MM.1S (cell line): ENCODE measurements around the gene LEMD3.

Experiments used
- DNase-seq: peaks from one replicate; pipeline ENCODE4 v3.0.0-alpha.2; 2015
- H2AFZ ChIP-seq: fragments of 300-600 bp; sonication (generic); 2 replicates; pipeline ENCODE4 v1.6.0; 2016; ENCODE audit warnings: antibody characterized with exemption, low read length
- H3F3A ChIP-seq: fragments of 300-600 bp; sonication (generic); 2 replicates; pipeline ENCODE4 v1.6.1; 2016; ENCODE audit warnings: mild to moderate bottlenecking, antibody characterized with exemption, low read length, moderate library complexity, mixed read lengths; ENCODE audit not compliant: insufficient read depth
- H3K27ac ChIP-seq: fragments of 300-600 bp; sonication (generic); 2 replicates; pipeline ENCODE4 v1.5.1; 2016; ENCODE audit warnings: mild to moderate bottlenecking, low read length
- H3K27me3 ChIP-seq: fragments of 300-600 bp; sonication (generic); replicated peaks from 2 replicates; pipeline ENCODE4 v1.6.0; 2016; ENCODE audit warnings: low read length; ENCODE audit not compliant: insufficient read depth
- H3K36me3 ChIP-seq: fragments of 300-600 bp; sonication (generic); replicated peaks from 2 replicates; pipeline ENCODE4 v1.6.1; 2016; ENCODE audit warnings: mild to moderate bottlenecking, low read length, mixed read lengths; ENCODE audit not compliant: insufficient read depth
- H3K4me1 ChIP-seq: fragments of 300-600 bp; sonication (generic); 2 replicates; pipeline ENCODE4 v1.6.1; 2016; ENCODE audit warnings: low read length, mixed read lengths
- H3K4me2 ChIP-seq: fragments of 300-600 bp; sonication (generic); 2 replicates; pipeline ENCODE4 v1.6.0; 2016; ENCODE audit warnings: low read depth, low read length
- H3K4me3 ChIP-seq: fragments of 300-600 bp; sonication (generic); 2 replicates; pipeline ENCODE4 v1.5.1; 2016; ENCODE audit warnings: low read length, mixed read lengths
- H3K79me2 ChIP-seq: fragments of 300-600 bp; sonication (generic); 2 replicates; pipeline ENCODE4 v1.6.1; 2016; ENCODE audit warnings: mixed run types, low read length, mixed read lengths
- H3K9ac ChIP-seq: fragments of 300-600 bp; sonication (generic); 2 replicates; pipeline ENCODE4 v1.6.1; 2016; ENCODE audit warnings: low read length, mixed read lengths
- H3K9me2 ChIP-seq: fragments of 300-600 bp; sonication (generic); replicated peaks from 2 replicates; pipeline ENCODE4 v1.6.1; 2016; ENCODE audit warnings: mild to moderate bottlenecking, low read length, mixed read lengths; ENCODE audit not compliant: insufficient read depth
- H3K9me3 ChIP-seq: fragments of 300-600 bp; sonication (generic); replicated peaks from 2 replicates; pipeline ENCODE4 v1.6.1; 2016; ENCODE audit warnings: mild to moderate bottlenecking, low read length, mixed read lengths; ENCODE audit not compliant: insufficient read depth
- H4K20me1 ChIP-seq: fragments of 300-600 bp; sonication (generic); 2 replicates; pipeline ENCODE4 v1.6.1; 2016; ENCODE audit warnings: mild to moderate bottlenecking, low read length, moderate library complexity, mixed read lengths; ENCODE audit not compliant: insufficient read depth
- CTCF ChIP-seq: fragments of 300-600 bp; sonication (generic); IDR thresholded peaks from 2 replicates; pipeline ENCODE4 v1.5.1; 2016; ENCODE audit warnings: antibody characterized with exemption, low read length, mixed read lengths
- EZH2 ChIP-seq: fragments of 300-600 bp; sonication (generic); optimal IDR thresholded peaks from 2 replicates; pipeline ENCODE3; 2017; ENCODE audit warnings: low read depth, mild to moderate bottlenecking, antibody characterized with exemption, low read length, mixed read lengths
- EZH2phosphoT487 ChIP-seq: fragments of 300-600 bp; sonication (generic); IDR thresholded peaks from 2 replicates; pipeline ENCODE4 v1.6.1; 2018; ENCODE audit warnings: antibody characterized with exemption, low read length

Gene LEMD3

GRCh38 chr12:65169320-65170208 lies at the start of gene LEMD3:
Gene LEMD3 (plus strand): TSS chr12:65169583. CDS start chr12:65169597, 14 bp downstream.
- H3K27me3 ChIP-seq, result no peaks in the 10 kb centered on the region
- peak; percentile 99 for DNase-seq
- 0 out of 2 replicates have a peak, but pooled peaks have one; percentile 5 for TF ChIP-seq CTCF
- TF ChIP-seq EZH2, result no peak
- no peak for TF ChIP-seq EZH2phosphoT487

GRCh38 chr12:65121049-65121955 lies 48.1 kb upstream of the LEMD3 start, which contains the start of gene WIF1:
Gene WIF1 (minus strand): TSS chr12:65121305. CDS start chr12:65121191, 114 bp downstream.
- Histone ChIP-seq H3K79me2 (no peaks in the 10 kb centered on the region), H3F3A (no peaks in the 10 kb centered on the region), H3K9me2 (no peaks in the 10 kb centered on the region), H3K4me1 (no peaks in the 10 kb centered on the region), H3K9me3 (no peaks in the 10 kb centered on the region), H3K36me3 (no peaks in the 10 kb centered on the region), H3K9ac (no peak within 1 kb of the TSS), H3K27ac (no peak within 1 kb of the TSS), H3K4me3 (peak within 1 kb of the TSS; percentile 42), H3K4me2 (peak within 1 kb of the TSS; percentile 75), H3K27me3 (no peaks in the 10 kb centered on the region), H4K20me1 (no peaks in the 10 kb centered on the region), H2AFZ (peak within 1 kb of the TSS; percentile 79)
- no peak for DNase-seq
- TF ChIP-seq CTCF, result peak; percentile 53
- TF ChIP-seq EZH2phosphoT487, result no peak

More at GRCh38 chr12:65169320-65170208, at the start of gene LEMD3:
- Histone ChIP-seq H3K9me3 (no peaks in the 10 kb centered on the region), H3K4me2 (peak within 1 kb of the TSS; percentile 61), H3K9me2 (no peaks in the 10 kb centered on the region), H3K4me1 (peaks cover 15% of the 10 kb centered on the region), H3K4me3 (peak within 1 kb of the TSS; percentile 86), H3K9ac (peak within 1 kb of the TSS; percentile 97), H2AFZ (peak within 1 kb of the TSS; percentile 88), H4K20me1 (peaks cover 40% of the 10 kb centered on the region), H3F3A (peaks cover 16% of the 10 kb centered on the region), H3K36me3 (no peaks in the 10 kb centered on the region; the same call in 1 of the 2 replicates), H3K79me2 (peaks cover 60% of the 10 kb centered on the region), H3K27ac (peak within 1 kb of the TSS; percentile 90)

GRCh38 chr12:65121956-65122469 lies 47.4 kb upstream of the LEMD3 start:
- Histone ChIP-seq H3K27me3 (no peaks in the 10 kb centered on the region), H3K79me2 (no peaks in the 10 kb centered on the region), H3K9me2 (no peaks in the 10 kb centered on the region), H3K9me3 (no peaks in the 10 kb centered on the region), H3K9ac (no peak overlapping the region), H3K4me1 (no peaks in the 10 kb centered on the region), H2AFZ (no peak overlapping the region), H3K4me3 (no peak overlapping the region), H4K20me1 (no peaks in the 10 kb centered on the region), H3F3A (no peaks in the 10 kb centered on the region), H3K36me3 (no peaks in the 10 kb centered on the region), H3K4me2 (no peak overlapping the region), H3K27ac (no peak overlapping the region)
- no peak for DNase-seq
- TF ChIP-seq EZH2 (no peak), CTCF (no peak), EZH2phosphoT487 (no peak)
